OCI-LY3 (cell line): ENCODE results near the gene ADRB1.

Source experiments
- H2AFZ ChIP-seq: fragments of 200-600, 300-600 bp; shearing (Covaris generic); 2 replicates; pipeline ENCODE4 v1.6.0; 2014; ENCODE audit warnings: antibody characterized with exemption, low read depth, low read length
- H3K27ac ChIP-seq: fragments of 200-600, 300-600 bp; sonication (generic); 2 replicates; pipeline ENCODE4 v1.5.1; 2014; ENCODE audit warnings: mild to moderate bottlenecking, low read length, moderate library complexity, mixed read lengths
- H3K27me3 ChIP-seq: fragments of 200-600, 300-600 bp; sonication (generic); 2 replicates; pipeline ENCODE4 v1.6.1; 2014; ENCODE audit warnings: low read depth, low read length, mixed read lengths
- H3K36me3 ChIP-seq: fragments of 200-600, 300-600 bp; sonication (generic); replicated peaks from 2 replicates; pipeline ENCODE3; 2014; ENCODE audit warnings: low read depth, low read length, mixed read lengths
- H3K4me1 ChIP-seq: fragments of 300-600, 200-600 bp; sonication (generic); 2 replicates; pipeline ENCODE4 v1.6.1; 2014; ENCODE audit warnings: low read length, mixed read lengths
- H3K4me2 ChIP-seq: fragments of 200-600, 300-600 bp; sonication (generic); 2 replicates; pipeline ENCODE4 v1.6.1; 2014; ENCODE audit warnings: low read length, mixed read lengths
- H3K4me3 ChIP-seq: fragments of 300-600, 200-600 bp; sonication (generic); 2 replicates; pipeline ENCODE4 v1.5.1; 2014; ENCODE audit warnings: antibody characterized with exemption, mild to moderate bottlenecking, low read length, moderate library complexity
- H3K79me2 ChIP-seq: fragments of 300-600, 200-600 bp; shearing (Covaris generic); 2 replicates; pipeline ENCODE4 v1.6.1; 2014; ENCODE audit warnings: mild to moderate bottlenecking, low read length, mixed read lengths
- H3K9ac ChIP-seq: fragments of 300-600, 200-600 bp; shearing (Covaris generic); 2 replicates; pipeline ENCODE4 v1.6.0; 2014; ENCODE audit warnings: mild to moderate bottlenecking, low read length, moderate library complexity
- H3K9me3 ChIP-seq: fragments of 200-600, 300-600 bp; shearing (Covaris generic); 2 replicates; pipeline ENCODE4 v1.6.1; 2014; ENCODE audit warnings: low read length, mixed read lengths; ENCODE audit not compliant: insufficient read depth
- H4K20me1 ChIP-seq: fragments of 200-600, 300-600 bp; sonication (generic); 2 replicates; pipeline ENCODE4 v1.6.1; 2016; ENCODE audit warnings: low read length, mixed read lengths; ENCODE audit not compliant: insufficient read depth
- CTCF ChIP-seq: fragments of 200-600, 300-600 bp; sonication (generic); IDR thresholded peaks from 2 replicates; pipeline ENCODE4 v1.5.1; 2014; ENCODE audit warnings: antibody characterized with exemption, low read length, low read depth
- EZH2phosphoT487 ChIP-seq: fragments of 200-600 bp; shearing (Covaris generic); IDR thresholded peaks from 2 replicates; pipeline ENCODE4 v1.6.1; 2018; ENCODE audit warnings: antibody characterized with exemption, mixed run types, low read depth

The ADRB1 gene

DNA sequence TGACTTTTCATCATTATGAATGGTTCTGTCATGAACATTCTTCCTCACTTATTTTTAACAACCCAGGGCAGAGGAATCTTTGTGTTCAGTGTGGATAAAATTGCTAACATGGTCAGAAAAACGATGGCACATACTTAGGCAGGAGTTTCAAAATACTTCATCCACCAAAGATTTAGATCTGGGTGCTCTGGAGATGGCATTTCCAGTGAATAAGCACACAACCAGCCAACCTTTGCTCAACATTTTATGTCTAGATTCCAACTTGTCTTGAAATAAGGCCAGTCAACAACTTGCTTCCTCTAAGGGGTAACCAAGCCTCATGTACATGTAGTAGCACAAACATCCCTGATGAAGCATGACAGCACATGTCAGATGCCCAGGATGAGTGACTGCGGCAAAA is 33.4 kb upstream of the ADRB1 start:
- H4K20me1 ChIP-seq, result no peaks in the 10 kb centered on the region
- no peaks in the 10 kb centered on the region for H3K4me1 ChIP-seq
- H3K9me3 ChIP-seq, result no peaks in the 10 kb centered on the region
- no peak overlapping the region for H3K9ac ChIP-seq
- H3K27ac ChIP-seq, result no peak overlapping the region
- no peaks in the 10 kb centered on the region for H3K36me3 ChIP-seq
- no peak overlapping the region for H2AFZ ChIP-seq
- no peak for TF ChIP-seq EZH2phosphoT487
- no peak overlapping the region for H3K4me3 ChIP-seq
- no peaks in the 10 kb centered on the region for H3K27me3 ChIP-seq
- H3K4me2 ChIP-seq, result no peak overlapping the region
- no peaks in the 10 kb centered on the region for H3K79me2 ChIP-seq

GRCh38 chr10:114012650-114013049 is 31.0 kb upstream of the ADRB1 start:
- Histone ChIP-seq H3K79me2 (no peaks in the 10 kb centered on the region), H3K36me3 (no peaks in the 10 kb centered on the region), H3K4me3 (no peak overlapping the region), H3K4me1 (no peaks in the 10 kb centered on the region), H4K20me1 (no peaks in the 10 kb centered on the region), H3K27ac (no peak overlapping the region), H3K9ac (no peak overlapping the region), H3K27me3 (no peaks in the 10 kb centered on the region), H3K9me3 (no peaks in the 10 kb centered on the region), H3K4me2 (no peak overlapping the region), H2AFZ (no peak overlapping the region)
- no peak for TF ChIP-seq EZH2phosphoT487
- no peak for TF ChIP-seq CTCF

DNA sequence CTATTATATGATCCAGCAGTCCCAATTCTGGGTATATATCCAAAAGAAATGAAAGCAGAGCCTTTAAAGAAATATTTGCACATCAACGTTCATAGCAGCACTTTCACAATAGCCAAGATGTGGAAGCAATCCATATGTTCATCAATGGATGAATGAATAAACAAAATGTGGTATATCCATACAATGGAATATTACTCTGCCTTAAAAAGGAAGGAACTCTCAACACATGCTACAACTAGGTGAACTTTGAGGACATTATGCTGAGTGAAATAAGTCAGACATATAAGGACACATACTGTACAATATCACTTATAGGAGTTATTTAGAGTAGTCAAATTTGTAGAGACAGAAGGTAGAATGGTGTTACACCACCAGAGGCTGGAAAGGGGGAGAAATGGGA is 28.0 kb upstream of the ADRB1 start:
- H3K36me3 ChIP-seq, result no peaks in the 10 kb centered on the region
- no peaks in the 10 kb centered on the region for H3K4me1 ChIP-seq
- no peak overlapping the region for H2AFZ ChIP-seq
- no peak overlapping the region for H3K4me3 ChIP-seq
- H3K4me2 ChIP-seq, result no peak overlapping the region
- H3K27ac ChIP-seq, result no peak overlapping the region
- TF ChIP-seq CTCF (no peak), EZH2phosphoT487 (no peak)
- no peaks in the 10 kb centered on the region for H3K79me2 ChIP-seq
- no peaks in the 10 kb centered on the region for H3K9me3 ChIP-seq
- no peaks in the 10 kb centered on the region for H3K27me3 ChIP-seq
- H3K9ac ChIP-seq, result no peak overlapping the region
- H4K20me1 ChIP-seq, result no peaks in the 10 kb centered on the region

DNA sequence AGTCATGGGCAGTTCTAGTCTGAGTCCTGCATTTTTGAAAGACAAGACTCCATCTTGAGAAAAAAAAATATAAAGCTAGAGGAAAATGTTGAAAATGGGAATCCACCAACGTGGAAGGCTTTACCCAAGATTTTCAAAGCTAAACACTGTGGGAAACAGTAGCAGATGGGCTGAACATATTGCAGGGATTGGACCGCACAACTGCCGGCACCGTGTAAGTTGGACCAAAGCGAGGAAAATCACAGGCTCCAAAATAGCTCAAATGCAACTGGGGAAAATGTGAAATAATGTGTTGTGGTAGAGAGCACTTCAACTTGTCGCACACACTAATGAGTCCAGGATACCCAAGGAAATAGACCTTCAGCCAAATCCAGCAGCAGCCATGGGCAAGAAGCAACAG is 26.4 kb upstream of the ADRB1 start:
- Histone ChIP-seq H3K4me1 (no peaks in the 10 kb centered on the region), H4K20me1 (no peaks in the 10 kb centered on the region), H3K79me2 (no peaks in the 10 kb centered on the region), H3K4me3 (no peak overlapping the region), H2AFZ (no peak overlapping the region), H3K9me3 (no peaks in the 10 kb centered on the region), H3K27ac (no peak overlapping the region), H3K36me3 (no peaks in the 10 kb centered on the region), H3K4me2 (no peak overlapping the region), H3K27me3 (peaks cover 9% of the 10 kb centered on the region), H3K9ac (no peak overlapping the region)
- TF ChIP-seq CTCF, result no peak
- TF ChIP-seq EZH2phosphoT487, result no peak

- Histone ChIP-seq H3K27me3 (peaks cover 15% of the 10 kb centered on the region), H3K4me3 (no peak overlapping the region), H3K27ac (no peak overlapping the region), H3K36me3 (no peaks in the 10 kb centered on the region), H3K4me1 (no peaks in the 10 kb centered on the region), H4K20me1 (no peaks in the 10 kb centered on the region), H3K9me3 (no peaks in the 10 kb centered on the region), H2AFZ (no peak overlapping the region), H3K79me2 (no peaks in the 10 kb centered on the region), H3K4me2 (no peak overlapping the region), H3K9ac (no peak overlapping the region)
- TF ChIP-seq CTCF (no peak), EZH2phosphoT487 (no peak)
Observed at GRCh38 chr10:114017873-114018272, 25.8 kb upstream of the ADRB1 start.
